C4-2B (cell line): ENCODE measurements around the gene LUC7L2.
"Not testable (repeated sequence)": the region's sequence is repeated elsewhere in the genome, so short reads cannot be mapped to it uniquely, and the experiment has no call there.

Source experiments
- H3K27ac ChIP-seq: fragments of 450-650 bp; 2 replicates; pipeline ENCODE4 v1.5.1; 2017
- ZFX ChIP-seq: fragments of 450-650 bp; IDR thresholded peaks from 2 replicates; pipeline ENCODE4 v1.6.1; 2017
- TF ChIP-seq, protein P1 (sequence below): fragments of 450-650 bp; conservative IDR thresholded peaks from 2 replicates; pipeline ENCODE4 v1.5.1; 2017; ENCODE audit warnings: mild to moderate bottlenecking

The LUC7L2 gene

DNA sequence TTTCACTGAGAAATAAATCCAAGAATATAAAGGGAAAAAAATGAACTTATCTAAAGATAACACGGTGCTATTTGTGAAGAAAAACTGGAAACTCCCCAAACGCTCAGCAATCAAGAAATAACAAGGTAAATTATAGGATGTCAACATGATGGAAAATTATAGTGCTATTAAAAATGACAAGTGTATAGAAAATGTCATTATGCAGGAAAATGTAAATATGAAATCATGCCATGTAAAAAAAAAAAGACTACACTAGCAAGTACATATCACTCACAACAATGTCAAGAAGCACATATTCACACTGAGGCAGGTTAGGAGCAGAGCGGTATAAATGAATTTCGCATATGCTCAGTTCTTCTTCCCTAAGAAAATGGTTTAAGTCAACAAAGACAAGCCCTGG is 96.1 kb downstream of the LUC7L2 start:
- no peak overlapping the region for H3K27ac ChIP-seq
- no peak for TF ChIP-seq ZFX
- TF ChIP-seq, protein P1, sequence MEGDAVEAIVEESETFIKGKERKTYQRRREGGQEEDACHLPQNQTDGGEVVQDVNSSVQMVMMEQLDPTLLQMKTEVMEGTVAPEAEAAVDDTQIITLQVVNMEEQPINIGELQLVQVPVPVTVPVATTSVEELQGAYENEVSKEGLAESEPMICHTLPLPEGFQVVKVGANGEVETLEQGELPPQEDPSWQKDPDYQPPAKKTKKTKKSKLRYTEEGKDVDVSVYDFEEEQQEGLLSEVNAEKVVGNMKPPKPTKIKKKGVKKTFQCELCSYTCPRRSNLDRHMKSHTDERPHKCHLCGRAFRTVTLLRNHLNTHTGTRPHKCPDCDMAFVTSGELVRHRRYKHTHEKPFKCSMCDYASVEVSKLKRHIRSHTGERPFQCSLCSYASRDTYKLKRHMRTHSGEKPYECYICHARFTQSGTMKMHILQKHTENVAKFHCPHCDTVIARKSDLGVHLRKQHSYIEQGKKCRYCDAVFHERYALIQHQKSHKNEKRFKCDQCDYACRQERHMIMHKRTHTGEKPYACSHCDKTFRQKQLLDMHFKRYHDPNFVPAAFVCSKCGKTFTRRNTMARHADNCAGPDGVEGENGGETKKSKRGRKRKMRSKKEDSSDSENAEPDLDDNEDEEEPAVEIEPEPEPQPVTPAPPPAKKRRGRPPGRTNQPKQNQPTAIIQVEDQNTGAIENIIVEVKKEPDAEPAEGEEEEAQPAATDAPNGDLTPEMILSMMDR: no peak

- TF ChIP-seq ZFX: no peak
- TF ChIP-seq, protein P1: no peak
- no peak overlapping the region for H3K27ac ChIP-seq
Measured at GRCh38 chr7:139456511-139456910, 96.8 kb downstream of the LUC7L2 start.

DNA sequence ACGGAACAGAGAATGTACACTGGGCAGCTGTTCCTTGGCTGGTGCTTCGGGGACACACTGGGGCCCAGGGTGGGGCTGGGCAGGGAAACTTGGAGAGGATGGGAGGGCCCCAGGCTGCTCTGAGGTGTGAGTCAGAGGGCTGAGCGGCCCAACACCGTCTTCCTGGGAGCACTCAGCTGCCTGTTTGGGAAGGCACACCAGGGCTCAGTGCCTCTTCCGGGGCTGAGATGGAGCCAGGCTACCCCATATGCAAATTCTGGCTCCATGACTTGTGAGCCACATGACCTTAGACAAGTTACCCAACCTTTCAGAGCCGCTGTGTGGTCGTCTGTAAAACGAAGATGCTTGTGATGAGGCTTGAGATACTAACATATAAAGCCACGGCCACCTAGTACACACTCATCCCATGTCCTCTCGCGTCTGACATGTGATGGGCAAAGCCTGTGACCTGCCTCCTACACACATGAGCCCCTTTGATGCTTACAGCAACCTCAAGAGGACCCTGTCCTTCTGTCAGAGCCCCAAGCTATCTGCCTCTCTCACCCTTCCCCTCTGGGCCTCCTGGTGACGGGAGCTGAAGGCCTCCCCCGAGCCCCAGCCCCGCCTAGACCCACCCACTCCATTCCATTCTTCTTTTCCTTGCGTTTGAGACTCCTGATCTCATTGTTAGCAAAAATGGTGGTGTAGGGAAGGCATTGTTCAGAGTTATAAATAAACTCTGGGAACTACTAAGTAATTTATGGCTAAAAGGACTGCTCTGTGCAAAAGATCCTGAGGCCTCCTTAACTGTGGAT is 97.7 kb downstream of the LUC7L2 start:
- no peak overlapping the region for H3K27ac ChIP-seq
- TF ChIP-seq, protein P1: no peak
- TF ChIP-seq ZFX: no peak

GRCh38 chr7:139463421-139463820 is 103.7 kb downstream of the LUC7L2 start:
- H3K27ac ChIP-seq: not testable (repeated sequence)

DNA sequence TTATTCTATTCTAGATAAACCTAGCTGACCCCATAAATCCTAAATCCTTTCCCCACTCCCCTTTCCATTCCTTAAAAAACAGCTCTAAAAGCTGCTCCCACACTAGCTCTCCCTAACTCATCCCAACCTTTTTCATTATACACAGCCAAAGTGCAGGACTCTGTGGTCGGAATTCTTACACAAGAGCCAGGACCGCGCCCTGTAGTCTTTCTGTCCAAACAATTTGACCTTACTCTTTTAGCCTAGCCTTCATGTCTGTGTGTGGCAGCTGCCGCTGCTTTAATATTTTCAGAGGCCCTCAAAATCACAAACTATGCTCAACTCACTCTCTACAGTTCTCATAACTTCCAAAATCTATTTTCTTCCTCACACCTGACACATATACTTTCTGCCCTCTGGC is 104.8 kb downstream of the LUC7L2 start:
- H3K27ac ChIP-seq: not testable (repeated sequence)

GRCh38 chr7:139465072-139465471 is 105.4 kb downstream of the LUC7L2 start:
- not testable (repeated sequence) for H3K27ac ChIP-seq

DNA sequence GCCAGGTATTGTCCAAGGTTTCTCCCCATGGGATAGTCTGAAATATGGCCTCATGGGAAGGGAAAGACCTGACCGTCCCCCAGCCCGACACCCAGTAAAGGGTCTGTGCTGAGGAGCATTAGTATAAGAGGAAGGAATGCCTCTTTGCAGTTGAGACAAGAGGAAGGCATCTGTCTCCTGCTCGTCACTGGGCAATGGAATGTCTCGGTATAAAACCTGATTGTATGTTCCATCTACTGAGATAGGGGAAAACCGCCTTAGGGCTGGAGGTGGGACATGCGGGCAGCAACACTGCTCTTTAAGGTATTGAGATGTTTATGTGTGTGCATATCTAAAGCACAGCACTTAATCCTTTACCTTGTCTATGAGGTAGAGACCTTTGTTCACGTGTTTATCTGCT is 108.0 kb downstream of the LUC7L2 start:
- H3K27ac ChIP-seq: not testable (repeated sequence)

- not testable (repeated sequence) for H3K27ac ChIP-seq
Measured at GRCh38 chr7:139468281-139468680, 108.6 kb downstream of the LUC7L2 start.

DNA sequence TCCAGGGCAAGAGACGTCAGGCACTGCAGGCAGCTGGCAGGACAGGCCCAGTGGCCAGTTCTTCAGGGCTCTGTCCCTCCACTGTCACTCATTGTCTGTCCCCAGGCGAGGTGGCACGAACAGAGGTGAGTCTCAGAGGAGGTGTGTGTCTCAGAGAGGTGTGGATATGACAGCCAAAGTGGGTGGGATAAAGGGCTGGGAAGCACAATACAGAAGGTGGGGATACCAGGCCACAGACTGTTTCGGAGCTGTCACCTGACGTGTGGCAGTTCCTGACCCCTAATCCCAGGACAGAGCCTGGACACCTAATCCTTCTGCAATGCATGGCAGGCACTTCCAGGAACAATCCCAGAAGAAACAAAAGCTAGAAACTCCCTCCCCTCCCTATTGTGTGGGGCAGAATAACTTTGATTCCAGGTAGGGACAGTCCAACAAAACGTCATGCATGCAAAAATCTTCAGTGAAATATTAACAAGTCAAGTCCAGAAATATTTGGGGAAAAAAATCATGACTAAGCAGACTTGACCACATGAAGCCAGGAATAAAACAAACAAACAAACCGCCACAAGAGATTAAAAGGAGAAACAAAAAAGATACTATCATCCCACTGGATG is 112.2 kb downstream of the LUC7L2 start:
- TF ChIP-seq ZFX: no peak
- TF ChIP-seq, protein P1: no peak
- H3K27ac ChIP-seq: no peak overlapping the region
